Fibroblast of lung (primary cell): Measurements from ENCODE around the gene ASAP2. TPM values are rescaled to one million over a fixed set of nuclear protein-coding genes. Genes with fewer than 3 reads are reported as not detected.
A peak's percentile ranks its signal among the peaks of the same experiment; 100 is the strongest.

Experiments used
- DNase-seq, 2 donors: peaks; one replicate each; pipeline versions ENCODE4 v3.0.0 to v3.0.0-alpha.2; 2010; ENCODE audit warnings: low read depth in 2 of 2
- H2AFZ ChIP-seq: 2 replicates; pipeline ENCODE4 v1.5.1; 2012; ENCODE audit warnings: low read length, control low read depth, inconsistent platforms
- H3K27ac ChIP-seq: 2 replicates; pipeline ENCODE4 v1.5.1; 2011; ENCODE audit warnings: low read length, control low read depth; ENCODE audit not compliant: insufficient read depth
- H3K27me3 ChIP-seq: 2 replicates; pipeline ENCODE4 v1.5.1; 2011; ENCODE audit warnings: mild to moderate bottlenecking, low read length; ENCODE audit not compliant: control insufficient read depth, insufficient read depth
- H3K36me3 ChIP-seq: 2 replicates; pipeline ENCODE4 v1.5.1; 2011; ENCODE audit warnings: low read length; ENCODE audit not compliant: control insufficient read depth, insufficient read depth
- H3K4me1 ChIP-seq: 2 replicates; pipeline ENCODE4 v1.5.1; 2011; ENCODE audit warnings: low read length; ENCODE audit not compliant: control insufficient read depth, insufficient read depth; ENCODE audit errors: extremely low read depth
- H3K4me2 ChIP-seq: 2 replicates; pipeline ENCODE4 v1.5.1; 2011; ENCODE audit warnings: low read length, control low read depth; ENCODE audit not compliant: insufficient read depth; ENCODE audit errors: extremely low read depth
- H3K4me3 ChIP-seq, 4 experiments: fragments of 200-600 bp in 1 of 4; sonication (generic) in 1 of 4; replicated peaks in 1 of 4; 2 replicates each; pipeline ENCODE4 v1.5.1; 2011 to 2016; ENCODE audit warnings: low read length in 4 of 4, low read depth in 3 of 4, mild to moderate bottlenecking in 3 of 4, control low read depth in 2 of 4, inconsistent platforms in 1 of 4, mixed read lengths in 1 of 4; ENCODE audit not compliant: insufficient read depth in 1 of 4; ENCODE audit errors: control extremely low read depth in 1 of 4
- H3K79me2 ChIP-seq: 2 replicates; pipeline ENCODE4 v1.5.1; 2012; ENCODE audit warnings: mild to moderate bottlenecking, low read length, inconsistent platforms; ENCODE audit not compliant: control insufficient read depth, insufficient read depth
- H3K9ac ChIP-seq: 2 replicates; pipeline ENCODE4 v1.5.1; 2011; ENCODE audit warnings: mild to moderate bottlenecking, low read length, control low read depth; ENCODE audit not compliant: insufficient read depth
- H3K9me3 ChIP-seq: 2 replicates; pipeline ENCODE4 v1.5.1; 2012; ENCODE audit warnings: low read depth, low read length; ENCODE audit not compliant: control insufficient read depth, insufficient read depth
- H4K20me1 ChIP-seq: 2 replicates; pipeline ENCODE4 v1.5.1; 2011; ENCODE audit warnings: low read length; ENCODE audit not compliant: control insufficient read depth, insufficient read depth; ENCODE audit errors: extremely low read depth
- CTCF ChIP-seq, 2 donors: IDR thresholded peaks in 1 of 2; conservative IDR thresholded peaks in 1 of 2; 1 replicate in 1 of 2; 2 replicates in 1 of 2; pipeline ENCODE4 v1.5.1; 2011 to 2012; ENCODE audit warnings: low read length in 2 of 2, control low read depth in 1 of 2, inconsistent platforms in 1 of 2, low read depth in 1 of 2, mild to moderate bottlenecking in 1 of 2
- EZH2 ChIP-seq: IDR thresholded peaks from 2 replicates; pipeline ENCODE4 v1.5.1; 2012; ENCODE audit warnings: low read length, control low read depth, mild to moderate bottlenecking; ENCODE audit errors: missing control alignments
- polyA plus RNA-seq, 2 donors: library from polyadenylated mRNA; depleted of rRNA in 1 of 2; stranded (reverse) in 1 of 2; unstranded in 1 of 2; fragments of >200 nt; gene quantifications; 2 replicates each; pipeline ENCODE4 v1.2.1, GENCODE V29; 2011 to 2012; ENCODE audit warnings: missing spikeins in 1 of 2
- total RNA-seq: library from RNA; depleted of rRNA; stranded (reverse); fragments of >200 nt; gene quantifications from 2 replicates; pipeline ENCODE4 v1.2.1, GENCODE V29; 2014

The ASAP2 gene
- total and polyA plus RNA-seq, 2 donors (not counting 1 experiment from before 2014, with no cell fraction given) = 19.2 to 19.9 TPM

DNA sequence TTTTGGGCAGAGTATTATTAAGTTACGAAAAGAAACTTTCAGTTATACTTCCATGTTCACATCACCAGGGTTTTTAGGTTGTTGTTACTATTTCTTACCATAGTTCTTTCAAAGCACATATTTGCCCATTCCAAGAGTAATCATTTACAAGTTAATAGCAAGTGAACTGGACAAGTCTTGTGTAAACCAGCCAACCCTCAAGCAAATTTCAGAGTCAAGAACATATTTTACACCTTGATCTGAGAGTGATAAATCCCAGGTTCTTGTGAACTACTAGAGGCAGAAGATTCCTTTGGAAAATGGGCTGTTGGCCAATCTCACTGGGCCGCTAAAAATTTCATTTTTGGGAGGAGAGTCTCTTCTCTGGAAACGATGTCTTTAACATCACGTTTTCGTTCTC, 2.7 kb upstream of the ASAP2 start:
- H3K27ac ChIP-seq = no peak overlapping the region
- no peaks in the 10 kb centered on the region for H3K36me3 ChIP-seq
- H3K4me2 ChIP-seq = no peak overlapping the region
- H3K79me2 ChIP-seq = peaks cover 19% of the 10 kb centered on the region
- DNase-seq = no peak
- H3K27me3 ChIP-seq = no peaks in the 10 kb centered on the region
- TF ChIP-seq EZH2 (no peak), CTCF (conservative IDR thresholded peaks at IDR 0.05 in 1 of 2, IDR thresholded peaks at IDR 0.05 in 1 of 2; ENCODE audit: low read depth in 1 of 2, low read length in 2 of 2) (no peak)
- H3K4me3 ChIP-seq = no peak overlapping the region
- no peak overlapping the region for H3K9ac ChIP-seq
- no peak overlapping the region for H2AFZ ChIP-seq
- peaks cover 5% of the 10 kb centered on the region for H3K4me1 ChIP-seq
- H3K9me3 ChIP-seq = no peaks in the 10 kb centered on the region
- H4K20me1 ChIP-seq = no peaks in the 10 kb centered on the region

- Histone ChIP-seq H3K9me3 (no peaks in the 10 kb centered on the region), H3K9ac (no peak overlapping the region), H3K27me3 (no peaks in the 10 kb centered on the region), H3K4me1 (peaks cover 5% of the 10 kb centered on the region), H3K4me3 (no peak overlapping the region), H3K4me2 (no peak overlapping the region), H2AFZ (no peak overlapping the region), H3K36me3 (no peaks in the 10 kb centered on the region), H3K79me2 (peaks cover 24% of the 10 kb centered on the region), H3K27ac (no peak overlapping the region), H4K20me1 (no peaks in the 10 kb centered on the region)
- no peak for DNase-seq
- TF ChIP-seq EZH2 = no peak
- no peak for TF ChIP-seq CTCF (conservative IDR thresholded peaks at IDR 0.05 in 1 of 2, IDR thresholded peaks at IDR 0.05 in 1 of 2; ENCODE audit: low read depth in 1 of 2, low read length in 2 of 2)
Measured at GRCh38 chr2:9204939-9205338, 1.7 kb upstream of the ASAP2 start.

GRCh38 chr2:9205486-9205885, 1.1 kb upstream of the ASAP2 start:
- peak overlapping the region; percentile 81 for H3K4me2 ChIP-seq
- H3K9ac ChIP-seq = no peak overlapping the region
- H3K9me3 ChIP-seq = no peaks in the 10 kb centered on the region
- TF ChIP-seq CTCF (conservative IDR thresholded peaks at IDR 0.05 in 1 of 2, IDR thresholded peaks at IDR 0.05 in 1 of 2; ENCODE audit: low read depth in 1 of 2, low read length in 2 of 2) (no peak), EZH2 (no peak)
- no peak for DNase-seq
- no peaks in the 10 kb centered on the region for H3K27me3 ChIP-seq
- no peaks in the 10 kb centered on the region for H4K20me1 ChIP-seq
- peaks cover 5% of the 10 kb centered on the region for H3K4me1 ChIP-seq
- no peak overlapping the region for H2AFZ ChIP-seq
- no peak overlapping the region for H3K27ac ChIP-seq
- H3K79me2 ChIP-seq = peaks cover 29% of the 10 kb centered on the region
- H3K36me3 ChIP-seq = no peaks in the 10 kb centered on the region
- peak overlapping the region in 2 of 4 experiments; percentile 59 to 66 for H3K4me3 ChIP-seq
